SK-N-SH (cell line): Measurements from ENCODE around the gene ZNF546. TPM values are rescaled to one million over a fixed set of nuclear protein-coding genes. Genes with fewer than 3 reads are reported as not detected.

ENCODE experiments used
- CTCF ChIA-PET: fragments of 300-600, 350-600 bp; formaldehyde crosslinking; extraction: SDS; loops from one replicate; lab custom pipeline; 2021; lab: Yijun Ruan, JAX
- POLR2A ChIA-PET: fragments of 350-600 bp; sonication (Branson Sonifier 250); formaldehyde crosslinking; extraction: SDS; loops from one replicate; lab custom pipeline; 2020; ENCODE audit warnings: antibody characterized with exemption, inconsistent platforms; lab: Yijun Ruan, JAX
- DNase-seq: peaks from one replicate; pipeline ENCODE4 v3.0.0; 2012
- H2AFZ ChIP-seq: fragments of 200-600 bp; sonication (generic); 2 replicates; pipeline ENCODE4 v1.8.1; 2016; ENCODE audit warnings: antibody characterized with exemption, mild to moderate bottlenecking, low read depth
- H3F3A ChIP-seq: fragments of 200-600 bp; sonication (generic); replicated peaks from 2 replicates; pipeline ENCODE3; 2016; ENCODE audit warnings: antibody characterized with exemption, mild to moderate bottlenecking; ENCODE audit not compliant: insufficient read depth
- H3K27ac ChIP-seq, 2 experiments: fragments of 200-500 bp in 1 of 2; fragments of 200-600 bp in 1 of 2; sonication (Bioruptor generic) in 1 of 2; sonication (generic), shearing (Covaris generic) in 1 of 2; 2 replicates each; pipeline versions ENCODE4 v1.5.1 to v1.6.1; 2014 to 2016; ENCODE audit warnings: low read depth in 2 of 2, inconsistent platforms in 1 of 2, low read length in 1 of 2, mild to moderate bottlenecking in 1 of 2, mixed read lengths in 1 of 2
- H3K27me3 ChIP-seq: fragments of 200-600 bp; sonication (generic), shearing (Covaris generic); 2 replicates; pipeline ENCODE4 v1.6.1; 2016; ENCODE audit warnings: mixed run types; ENCODE audit not compliant: insufficient read depth
- H3K36me3 ChIP-seq, 2 experiments: fragments of 200-500 bp in 1 of 2; fragments of 200-600 bp in 1 of 2; sonication (Bioruptor generic) in 1 of 2; sonication (generic) in 1 of 2; replicated peaks in 1 of 2; 2 replicates each; pipeline versions ENCODE3 to v1.5.1; 2014 to 2016; ENCODE audit warnings: low read length in 1 of 2, mild to moderate bottlenecking in 1 of 2; ENCODE audit not compliant: insufficient read depth in 2 of 2, control insufficient read depth in 1 of 2
- H3K4me1 ChIP-seq, 2 experiments: fragments of 200-500 bp in 1 of 2; fragments of 200-600 bp in 1 of 2; sonication (Bioruptor generic) in 1 of 2; sonication (generic), shearing (Covaris generic) in 1 of 2; 2 replicates each; pipeline versions ENCODE4 v1.5.1 to v1.6.1; 2014 to 2016; ENCODE audit warnings: low read depth in 1 of 2, low read length in 1 of 2, mixed run types in 1 of 2; ENCODE audit not compliant: insufficient read depth in 2 of 2, control insufficient read depth in 1 of 2
- H3K4me2 ChIP-seq: fragments of 200-600 bp; sonication (generic), shearing (Covaris generic); 2 replicates; pipeline ENCODE4 v1.6.1; 2017; ENCODE audit warnings: mixed run types
- H3K4me3 ChIP-seq, 2 experiments: fragments of 200-500 bp in 1 of 2; fragments of 200-600 bp in 1 of 2; sonication (Bioruptor generic) in 1 of 2; sonication (generic), shearing (Covaris generic) in 1 of 2; 2 replicates each; pipeline versions ENCODE4 v1.5.1 to v1.8.1; 2014 to 2016; ENCODE audit warnings: low read depth in 2 of 2, inconsistent platforms in 1 of 2, low read length in 1 of 2, mild to moderate bottlenecking in 1 of 2, mixed read lengths in 1 of 2, moderate library complexity in 1 of 2
- H3K79me2 ChIP-seq: fragments of 200-600 bp; sonication (generic); 2 replicates; pipeline ENCODE4 v1.8.1; 2017; ENCODE audit warnings: mild to moderate bottlenecking; ENCODE audit not compliant: insufficient read depth
- H3K9ac ChIP-seq: fragments of 200-600 bp; sonication (generic); 2 replicates; pipeline ENCODE4 v1.6.1; 2017; ENCODE audit warnings: mixed run types
- H3K9me2 ChIP-seq: fragments of 200-600 bp; sonication (generic); 2 replicates; pipeline ENCODE4 v1.6.1; 2017; ENCODE audit warnings: mixed run types
- H3K9me3 ChIP-seq: fragments of 200-600 bp; sonication (generic); 2 replicates; pipeline ENCODE4 v1.6.1; 2017; ENCODE audit warnings: mixed run types, mild to moderate bottlenecking, moderate library complexity
- H4K20me1 ChIP-seq: fragments of 200-600 bp; sonication (generic); 2 replicates; pipeline ENCODE4 v1.6.1; 2017; ENCODE audit warnings: mild to moderate bottlenecking, mixed run types; ENCODE audit not compliant: insufficient read depth
- CHD2 ChIP-seq: fragments of 150-350 bp; IDR thresholded peaks from 2 replicates; pipeline ENCODE4 v1.6.1; 2018; ENCODE audit warnings: low read length; ENCODE audit not compliant: partially characterized antibody
- EP300 ChIP-seq, 2 experiments: IDR thresholded peaks; 2 replicates each; pipeline versions ENCODE4 v1.4.0 to v1.6.1; 2012; ENCODE audit warnings: borderline replicate concordance in 1 of 2, low read depth in 1 of 2, low read length in 1 of 2
- FOSL2 ChIP-seq: IDR thresholded peaks from 2 replicates; pipeline ENCODE4 v1.4.0; 2012; ENCODE audit warnings: low read depth, mild to moderate bottlenecking, moderate library complexity, borderline replicate concordance
- FOXM1 ChIP-seq: IDR thresholded peaks from 2 replicates; pipeline ENCODE4 v1.4.0; 2012; ENCODE audit warnings: low read depth, mild to moderate bottlenecking
- GABPA ChIP-seq: IDR thresholded peaks from 2 replicates; pipeline ENCODE4 v1.4.0; 2012; ENCODE audit warnings: low read depth, mild to moderate bottlenecking
- IRF3 ChIP-seq: fragments of 150-350 bp; IDR thresholded peaks from 2 replicates; pipeline ENCODE4 v1.6.1; 2016; ENCODE audit warnings: mild to moderate bottlenecking, low read depth, low read length
- MXI1 ChIP-seq: IDR thresholded peaks from 2 replicates; pipeline ENCODE4 v1.6.1; 2012; ENCODE audit warnings: mild to moderate bottlenecking, low read depth, low read length, improper control_type of control experiment
- POLR2AphosphoS5 ChIP-seq: IDR thresholded peaks from 2 replicates; pipeline ENCODE4 v1.6.1; 2012; ENCODE audit warnings: low read depth, low read length
- RAD21 ChIP-seq: IDR thresholded peaks from 2 replicates; pipeline ENCODE4 v1.6.1; 2012; ENCODE audit warnings: mild to moderate bottlenecking, low read length
- TCF12 ChIP-seq: IDR thresholded peaks from 2 replicates; pipeline ENCODE4 v1.4.0; 2012
- WGBS: methylation state at CpG from one replicate; pipeline ENCODE4 v1.1.6; 2017; ENCODE audit warnings: low lambda C conversion rate; 5-methylcytosine and 5-hydroxymethylcytosine counted together
- polyA plus RNA-seq, 3 experiments: library from polyadenylated mRNA; depleted of rRNA; stranded (reverse); fragments of >200 nt; gene quantifications; 2 replicates each; pipeline ENCODE4 v1.2.3, GENCODE V29; 2012

The ZNF546 gene
- polyA plus RNA-seq, 1 of the 3 experiments (the other 2 are of a cell fraction): 0.87 TPM

- H3K36me3 ChIP-seq: peaks cover 3 to 5% of the 10 kb centered on the region in 2 experiments
- H4K20me1 ChIP-seq: no peaks in the 10 kb centered on the region
- no peaks in the 10 kb centered on the region for H3K27me3 ChIP-seq
- no peaks in the 10 kb centered on the region for H3K9me2 ChIP-seq
- 0 out of 2 replicates have a peak overlapping the region, but pooled peaks have one; percentile 70 for H3K9ac ChIP-seq
- TF ChIP-seq RAD21 (no peak), EP300 (IDR thresholded peaks at IDR 0.05; ENCODE audit: borderline replicate concordance in 1 of 2, low read depth in 1 of 2, low read length in 1 of 2) (no peak), POLR2AphosphoS5 (no peak), CHD2 (no peak)
- H3K9me3 ChIP-seq: no peaks in the 10 kb centered on the region
- peaks cover 34% of the 10 kb centered on the region for H3K79me2 ChIP-seq
- H3K27ac ChIP-seq: no peak overlapping the region
- H3K4me3 ChIP-seq: peak overlapping the region; percentile 77 to 84
- peak overlapping the region; percentile 93 for H3K4me2 ChIP-seq
- CTCF ChIA-PET: interaction anchor here (1.4 kb wide), 1 partner anchor 203 kb away, joined by 3 read pairs; no protein-coding TSS in a partner anchor
- peaks cover 0 to 10% of the 10 kb centered on the region in 2 experiments; a peak in 2 of 4 replicates for H3K4me1 ChIP-seq
- WGBS: 92% methylated on average over 1 of the region's 1 CpG
- POLR2A ChIA-PET: no interaction called here
- no peak for DNase-seq
- peaks cover 11% of the 10 kb centered on the region for H3F3A ChIP-seq
- H2AFZ ChIP-seq: peak overlapping the region; percentile 89; the same call in 1 of the 2 replicates
Observed at GRCh38 chr19:39995794-39996193, 1.1 kb upstream of the ZNF546 start.

GRCh38 chr19:39996218-39996810 is 546 bp upstream of the ZNF546 start:
- Histone ChIP-seq H3K4me1 (peaks cover 0 to 10% of the 10 kb centered on the region in 2 experiments; a peak in 2 of 4 replicates), H3K27ac (peak overlapping the region; percentile 71 to 85), H3K79me2 (peaks cover 31% of the 10 kb centered on the region), H3K9me3 (no peaks in the 10 kb centered on the region), H4K20me1 (no peaks in the 10 kb centered on the region), H3K9ac (peak overlapping the region; percentile 70), H3K27me3 (no peaks in the 10 kb centered on the region), H3K4me3 (peak overlapping the region; percentile 77 to 84), H3K36me3 (peaks cover 3 to 5% of the 10 kb centered on the region in 2 experiments), H3K9me2 (no peaks in the 10 kb centered on the region), H3K4me2 (peak overlapping the region; percentile 93), H3F3A (peaks cover 11% of the 10 kb centered on the region), H2AFZ (peak overlapping the region; percentile 89)
- TF ChIP-seq MXI1: peak; percentile 89
- TF ChIP-seq IRF3: no peak
- TF ChIP-seq FOXM1: no peak
- no peak for TF ChIP-seq POLR2AphosphoS5
- TF ChIP-seq TCF12: no peak
- TF ChIP-seq GABPA: no peak
- TF ChIP-seq FOSL2: no peak
- CTCF ChIA-PET: interaction anchor here (1.4 kb wide), 1 partner anchor 204 kb away, joined by 3 read pairs; no protein-coding TSS in a partner anchor
- WGBS: 4% methylated on average over 19 of the region's 19 CpGs
- peak; percentile 62 for DNase-seq
- POLR2A ChIA-PET: no interaction called here
